Measurements from ENCODE around the gene CEND1.

CEND1 gene

GRCh38 chr11:789943-790342, at the start of gene CEND1:
Gene CEND1, minus strand, starts transcription at chr11:790090. Its CDS starts 1,514 bp downstream, at chr11:788576.
- H3K36me3 ChIP-seq (ENCODE audit: insufficient read depth, low read length): no peaks in the 10 kb centered on the region
- no peaks in the 10 kb centered on the region for H3K9me3 ChIP-seq (ENCODE audit: control insufficient read depth, insufficient read depth, low read length)
- peaks cover 7% of the 10 kb centered on the region; the same call in 1 of the 2 replicates for H3K4me1 ChIP-seq (ENCODE audit: insufficient read depth, low read length)
- H3K9ac ChIP-seq (ENCODE audit: low read depth, low read length): no peak within 1 kb of the TSS

- H3K9me3 ChIP-seq (ENCODE audit: control insufficient read depth, insufficient read depth, low read length): no peaks in the 10 kb centered on the region
- H3K4me1 ChIP-seq (ENCODE audit: insufficient read depth, low read length): peaks cover 3% of the 10 kb centered on the region; the same call in 1 of the 2 replicates
- no peak overlapping the region for H3K9ac ChIP-seq (ENCODE audit: low read depth, low read length)
- H3K36me3 ChIP-seq (ENCODE audit: insufficient read depth, low read length): peaks cover 7% of the 10 kb centered on the region
These were observed 49.4 kb upstream of the CEND1 start for GRCh38 chr11:839280-839623.

GRCh38 chr11:838441-839279, 48.8 kb upstream of the CEND1 start:
- Histone ChIP-seq H3K9me3 (ENCODE audit: control insufficient read depth, insufficient read depth, low read length) (no peaks in the 10 kb centered on the region), H3K36me3 (ENCODE audit: insufficient read depth, low read length) (peaks cover 7% of the 10 kb centered on the region), H3K4me1 (ENCODE audit: insufficient read depth, low read length) (peaks cover 3% of the 10 kb centered on the region; the same call in 1 of the 2 replicates), H3K9ac (ENCODE audit: low read depth, low read length) (no peak overlapping the region)

DNA sequence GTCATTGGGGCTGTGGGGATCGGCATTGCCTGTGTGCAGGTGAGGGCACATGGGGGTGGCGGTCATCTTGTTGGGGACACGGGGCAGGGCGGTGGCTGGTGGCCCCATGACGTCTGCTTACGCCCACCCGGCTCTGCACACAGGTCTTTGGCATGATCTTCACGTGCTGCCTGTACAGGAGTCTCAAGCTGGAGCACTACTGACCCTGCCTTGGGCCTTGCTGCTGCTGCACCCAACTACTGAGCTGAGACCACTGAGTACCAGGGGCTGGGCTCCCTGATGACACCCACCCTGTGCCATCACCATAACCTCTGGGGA, 48.1 kb upstream of the CEND1 start:
- H3K4me1 ChIP-seq (ENCODE audit: insufficient read depth, low read length): peaks cover 3% of the 10 kb centered on the region; the same call in 1 of the 2 replicates
- no peaks in the 10 kb centered on the region for H3K9me3 ChIP-seq (ENCODE audit: control insufficient read depth, insufficient read depth, low read length)
- H3K36me3 ChIP-seq (ENCODE audit: insufficient read depth, low read length): peaks cover 7% of the 10 kb centered on the region

GRCh38 chr11:837189-837989, 47.5 kb upstream of the CEND1 start:
- peaks cover 7% of the 10 kb centered on the region for H3K36me3 ChIP-seq (ENCODE audit: insufficient read depth, low read length)
- no peak overlapping the region for H3K9ac ChIP-seq (ENCODE audit: low read depth, low read length)
- H3K9me3 ChIP-seq (ENCODE audit: control insufficient read depth, insufficient read depth, low read length): no peaks in the 10 kb centered on the region
- H3K4me1 ChIP-seq (ENCODE audit: insufficient read depth, low read length): peaks cover 3% of the 10 kb centered on the region; the same call in 1 of the 2 replicates

More for the DNA sequence above, 48.1 kb upstream of the CEND1 start:
- H3K9ac ChIP-seq (ENCODE audit: low read depth, low read length): no peak overlapping the region

GRCh38 chr11:836700-837099, 46.8 kb upstream of the CEND1 start:
- Histone ChIP-seq H3K9ac (ENCODE audit: low read depth, low read length) (no peak overlapping the region), H3K9me3 (ENCODE audit: control insufficient read depth, insufficient read depth, low read length) (no peaks in the 10 kb centered on the region), H3K4me1 (ENCODE audit: insufficient read depth, low read length) (peaks cover 9% of the 10 kb centered on the region; the same call in 1 of the 2 replicates), H3K36me3 (ENCODE audit: insufficient read depth, low read length) (peaks cover 7% of the 10 kb centered on the region)

GRCh38 chr11:836274-836673, 46.4 kb upstream of the CEND1 start:
- Histone ChIP-seq H3K9me3 (ENCODE audit: control insufficient read depth, insufficient read depth, low read length) (no peaks in the 10 kb centered on the region), H3K4me1 (ENCODE audit: insufficient read depth, low read length) (peaks cover 13% of the 10 kb centered on the region; the same call in 1 of the 2 replicates), H3K9ac (ENCODE audit: low read depth, low read length) (no peak overlapping the region), H3K36me3 (ENCODE audit: insufficient read depth, low read length) (peaks cover 7% of the 10 kb centered on the region)

DNA sequence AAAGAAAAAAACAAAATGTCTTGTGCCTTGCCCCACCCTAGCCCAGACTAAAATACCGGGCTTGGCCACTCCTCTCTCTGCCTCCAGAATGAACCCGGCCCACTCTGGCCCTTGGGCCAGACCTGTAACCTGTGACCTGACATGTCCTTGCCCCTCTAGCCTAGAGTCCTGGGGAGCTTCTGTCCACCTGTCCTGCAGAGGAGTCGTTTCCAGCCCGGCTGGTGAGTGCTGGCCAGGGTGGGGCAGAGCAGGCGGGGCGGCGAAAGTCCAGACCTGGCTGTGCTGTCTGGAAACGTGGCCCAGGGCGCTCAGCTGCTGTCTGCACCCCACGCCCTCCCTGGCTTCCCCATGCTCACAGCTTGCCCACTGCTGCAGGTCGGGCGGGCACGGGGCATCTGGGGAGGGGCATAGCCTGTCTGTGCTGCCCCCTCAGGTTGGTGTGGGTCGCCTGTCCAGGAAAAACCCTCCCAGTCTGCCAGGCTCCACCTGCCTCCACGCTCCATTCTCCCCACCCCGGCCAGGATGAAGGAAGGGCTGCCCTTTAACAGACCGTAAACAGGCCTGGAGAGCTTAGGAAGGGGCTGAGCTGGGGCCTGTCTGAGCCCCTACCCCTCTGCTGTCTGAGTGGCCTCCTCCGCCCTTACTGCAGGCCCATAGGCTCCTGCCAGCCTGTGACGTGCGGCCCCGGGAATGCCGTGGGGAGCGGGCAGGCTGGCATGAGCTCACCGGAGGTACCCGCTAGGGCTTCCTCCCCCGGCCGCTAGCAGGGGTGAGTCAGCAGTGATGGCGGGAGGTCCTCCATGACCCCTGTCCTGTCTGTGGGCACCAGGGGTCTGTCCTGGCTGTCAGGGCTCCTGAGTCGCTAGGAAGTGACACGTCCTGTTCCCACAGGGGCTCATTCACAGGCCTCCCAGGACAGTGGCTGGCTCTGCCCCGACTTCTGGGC, 44.8 kb upstream of the CEND1 start:
- Histone ChIP-seq H3K36me3 (ENCODE audit: insufficient read depth, low read length) (peaks cover 7% of the 10 kb centered on the region), H3K9me3 (ENCODE audit: control insufficient read depth, insufficient read depth, low read length) (no peaks in the 10 kb centered on the region), H3K9ac (ENCODE audit: low read depth, low read length) (peak overlapping the region; percentile 79; the same call in 1 of the 2 replicates), H3K4me1 (ENCODE audit: insufficient read depth, low read length) (peaks cover 14% of the 10 kb centered on the region; the same call in 1 of the 2 replicates)

DNA sequence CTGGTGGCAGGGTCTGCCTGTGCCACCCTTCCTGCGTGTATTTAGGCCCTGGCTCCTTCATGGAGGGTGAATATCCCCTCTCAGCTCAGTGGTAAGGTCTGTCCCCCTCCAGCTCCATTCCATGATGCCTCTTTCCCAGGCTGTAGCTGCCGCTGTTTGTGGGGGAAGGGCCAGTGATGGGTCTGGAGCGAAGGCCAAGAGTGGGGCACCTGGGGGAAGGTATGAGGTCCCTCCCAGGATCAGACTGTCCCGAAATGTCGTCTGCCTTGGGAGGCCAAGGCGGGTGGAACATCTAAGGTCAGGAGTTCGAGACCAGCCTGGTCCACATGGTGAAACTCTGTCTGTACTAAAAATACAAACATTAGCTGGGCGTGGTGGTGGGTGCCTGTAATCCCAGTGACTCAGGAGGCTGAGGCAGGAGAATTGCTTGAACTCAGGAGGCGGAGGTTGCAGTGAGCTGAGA, 44.0 kb upstream of the CEND1 start:
- H3K9me3 ChIP-seq (ENCODE audit: control insufficient read depth, insufficient read depth, low read length): no peaks in the 10 kb centered on the region
- H3K4me1 ChIP-seq (ENCODE audit: insufficient read depth, low read length): peaks cover 14% of the 10 kb centered on the region; the same call in 1 of the 2 replicates
- H3K36me3 ChIP-seq (ENCODE audit: insufficient read depth, low read length): 0 out of 2 replicates have a peak, but pooled peaks cover 5% of the 10 kb centered on the region
- H3K9ac ChIP-seq (ENCODE audit: low read depth, low read length): peak overlapping the region; percentile 79; the same call in 1 of the 2 replicates

DNA sequence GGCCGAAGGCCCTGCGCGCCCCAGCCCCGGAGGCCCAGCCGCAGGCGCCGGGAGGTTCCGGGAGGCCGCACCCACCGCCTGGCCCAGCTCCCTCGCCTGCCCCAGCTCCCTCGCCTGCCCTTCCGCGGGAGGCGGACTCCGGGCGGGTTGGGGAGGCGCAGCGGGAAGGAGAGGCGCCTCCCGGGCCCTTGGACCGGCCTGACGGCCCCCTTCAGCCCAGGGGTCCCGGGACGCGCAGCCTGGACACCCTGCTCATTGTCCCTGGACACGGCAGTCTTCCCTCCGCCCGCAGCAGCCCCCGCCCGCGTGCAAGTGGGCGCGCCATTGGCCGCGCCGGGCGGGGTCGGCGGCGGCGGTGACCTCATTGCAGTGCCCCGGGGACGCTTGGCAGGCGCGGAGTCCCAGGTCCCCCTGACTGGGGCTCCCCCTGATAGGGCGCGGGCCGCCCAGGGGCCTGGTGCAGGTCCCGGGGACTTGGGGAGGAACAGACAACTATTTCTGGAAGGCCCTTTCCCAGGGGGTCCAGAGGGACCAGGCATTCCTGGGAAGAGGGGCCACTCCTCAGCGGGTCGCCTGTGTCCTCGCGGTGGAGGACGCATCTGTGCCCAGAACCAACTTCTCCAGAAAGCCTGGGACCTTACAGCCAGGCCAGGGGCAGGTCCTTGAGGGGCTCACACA, 43.4 kb upstream of the CEND1 start:
- 0 out of 2 replicates have a peak, but pooled peaks cover 5% of the 10 kb centered on the region for H3K36me3 ChIP-seq (ENCODE audit: insufficient read depth, low read length)
- H3K9ac ChIP-seq (ENCODE audit: low read depth, low read length): peak overlapping the region; percentile 79
- H3K9me3 ChIP-seq (ENCODE audit: control insufficient read depth, insufficient read depth, low read length): no peaks in the 10 kb centered on the region
- H3K4me1 ChIP-seq (ENCODE audit: insufficient read depth, low read length): peaks cover 17% of the 10 kb centered on the region; the same call in 1 of the 2 replicates

GRCh38 chr11:832529-833113, 42.7 kb upstream of the CEND1 start, which contains the start of gene CD151:
Gene CD151, plus strand, starts transcription at chr11:832952. Its CDS starts 3,118 bp downstream, at chr11:836070.
- peak within 1 kb of the TSS; percentile 79 for H3K9ac ChIP-seq (ENCODE audit: low read depth, low read length)
- H3K9me3 ChIP-seq (ENCODE audit: control insufficient read depth, insufficient read depth, low read length): no peaks in the 10 kb centered on the region
- H3K36me3 ChIP-seq (ENCODE audit: insufficient read depth, low read length): 0 out of 2 replicates have a peak, but pooled peaks cover under 1% of the 10 kb centered on the region
- peaks cover 22% of the 10 kb centered on the region for H3K4me1 ChIP-seq (ENCODE audit: insufficient read depth, low read length)

GRCh38 chr11:831961-832528, 42.2 kb upstream of the CEND1 start:
- H3K9ac ChIP-seq (ENCODE audit: low read depth, low read length): peak overlapping the region; percentile 38
- no peaks in the 10 kb centered on the region for H3K9me3 ChIP-seq (ENCODE audit: control insufficient read depth, insufficient read depth, low read length)
- peaks cover 22% of the 10 kb centered on the region for H3K4me1 ChIP-seq (ENCODE audit: insufficient read depth, low read length)
- no peaks in the 10 kb centered on the region for H3K36me3 ChIP-seq (ENCODE audit: insufficient read depth, low read length)
